ENCODE results near the gene PPP4C.
"Not testable (repeated sequence)": the region's sequence is repeated elsewhere in the genome, so short reads cannot be mapped to it uniquely, and the experiment has no call there.

PPP4C gene

DNA sequence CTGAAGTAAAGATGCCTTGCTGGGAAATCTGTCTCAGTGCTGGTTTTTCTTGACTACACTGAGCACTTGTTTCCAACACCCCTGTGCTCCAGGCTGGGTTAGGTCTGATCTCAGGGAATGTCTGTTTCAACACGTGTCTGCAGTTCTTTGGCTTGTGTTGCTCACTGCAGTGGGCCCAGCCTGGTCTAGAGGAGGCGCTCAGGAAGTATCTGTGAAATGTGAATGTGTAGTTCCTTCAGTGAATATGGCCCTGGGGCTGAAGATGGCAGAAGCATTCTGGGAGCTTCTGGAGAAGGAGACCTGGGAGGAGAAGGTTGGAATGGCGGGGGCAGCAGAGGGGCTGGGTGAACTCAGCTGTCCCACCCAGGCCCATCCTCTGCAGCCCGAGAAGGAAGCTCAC lies 28.3 kb downstream of the PPP4C start:
- no peak for DNase-seq

DNA sequence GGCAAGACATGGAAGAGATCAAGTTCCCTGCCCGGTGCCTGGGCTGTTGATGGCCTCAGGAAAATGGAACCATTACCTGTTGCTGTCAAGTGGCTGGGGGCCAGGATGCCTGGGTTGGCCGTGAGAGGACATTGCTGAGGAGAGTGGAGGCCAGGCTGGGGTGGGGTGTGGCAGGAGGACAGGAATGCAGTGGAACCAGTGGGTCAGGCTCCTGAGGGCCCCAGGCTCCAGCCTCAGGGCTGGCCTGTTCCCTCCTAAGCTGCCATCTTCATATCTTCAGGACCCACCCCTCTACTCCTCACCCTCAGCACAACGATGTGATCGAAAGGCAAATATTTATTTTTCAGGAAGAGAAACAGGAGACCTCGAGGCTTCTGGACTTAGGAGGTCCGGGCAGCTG lies 28.7 kb downstream of the PPP4C start:
- no peak for DNase-seq

DNA sequence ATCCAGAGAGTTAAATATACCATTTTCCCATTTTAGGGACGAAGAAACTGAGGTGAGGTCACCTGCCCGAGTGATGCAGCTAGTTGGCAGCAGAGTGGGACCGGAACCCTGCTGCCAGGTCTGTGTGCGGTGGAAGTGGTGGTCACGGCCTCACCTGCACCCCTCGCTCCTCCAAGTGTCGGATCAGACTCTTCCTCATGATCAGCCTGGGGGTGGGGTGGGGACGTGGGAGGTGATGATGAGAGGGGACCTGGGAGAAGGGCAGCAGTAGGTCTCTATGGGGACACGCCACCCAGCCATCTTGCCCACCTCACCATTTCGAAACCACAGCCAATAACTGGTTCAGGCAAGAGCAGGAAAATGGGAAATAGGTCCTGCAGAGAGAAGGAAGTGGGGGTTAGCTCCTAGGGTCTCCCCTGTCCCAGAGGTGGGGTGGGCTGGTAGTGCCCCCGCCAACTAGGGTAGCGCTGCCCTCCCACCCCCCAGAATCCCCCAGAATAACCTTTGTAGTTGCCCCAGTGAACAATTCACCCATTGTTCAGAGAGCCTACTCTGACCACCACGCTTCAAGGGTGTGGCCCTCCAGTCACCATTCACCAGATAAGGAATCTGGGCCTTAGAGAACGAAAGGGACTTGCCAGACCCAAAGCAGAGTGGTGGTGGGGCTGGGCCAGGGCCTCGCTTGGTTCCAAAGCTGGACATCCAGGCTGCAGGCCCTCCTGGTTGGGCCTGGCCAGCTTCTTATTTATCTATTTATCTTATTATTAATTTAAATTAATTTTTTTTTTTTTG lies 32.5 kb downstream of the PPP4C start:
- no peak for DNase-seq

DNA sequence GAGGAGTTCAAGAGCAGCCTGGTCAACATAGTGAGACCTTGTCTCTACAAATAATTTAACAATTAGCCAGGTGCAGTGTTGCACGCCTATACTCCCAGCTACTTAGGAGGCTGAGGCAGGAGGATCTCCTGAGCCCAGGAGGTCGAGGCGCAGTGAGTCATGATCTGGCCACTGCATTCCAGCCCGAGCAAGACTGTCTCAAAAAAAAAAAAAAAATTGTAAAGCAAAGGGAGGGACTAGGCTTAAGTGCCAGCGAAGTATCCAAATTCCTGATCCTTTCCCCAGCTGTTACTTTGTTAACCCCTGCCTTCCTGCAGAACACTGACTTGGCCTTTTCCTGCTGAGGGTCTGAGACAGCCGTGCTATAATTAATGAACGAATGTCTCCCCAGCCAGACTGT lies 34.9 kb downstream of the PPP4C start:
- DNase-seq: no peak

DNA sequence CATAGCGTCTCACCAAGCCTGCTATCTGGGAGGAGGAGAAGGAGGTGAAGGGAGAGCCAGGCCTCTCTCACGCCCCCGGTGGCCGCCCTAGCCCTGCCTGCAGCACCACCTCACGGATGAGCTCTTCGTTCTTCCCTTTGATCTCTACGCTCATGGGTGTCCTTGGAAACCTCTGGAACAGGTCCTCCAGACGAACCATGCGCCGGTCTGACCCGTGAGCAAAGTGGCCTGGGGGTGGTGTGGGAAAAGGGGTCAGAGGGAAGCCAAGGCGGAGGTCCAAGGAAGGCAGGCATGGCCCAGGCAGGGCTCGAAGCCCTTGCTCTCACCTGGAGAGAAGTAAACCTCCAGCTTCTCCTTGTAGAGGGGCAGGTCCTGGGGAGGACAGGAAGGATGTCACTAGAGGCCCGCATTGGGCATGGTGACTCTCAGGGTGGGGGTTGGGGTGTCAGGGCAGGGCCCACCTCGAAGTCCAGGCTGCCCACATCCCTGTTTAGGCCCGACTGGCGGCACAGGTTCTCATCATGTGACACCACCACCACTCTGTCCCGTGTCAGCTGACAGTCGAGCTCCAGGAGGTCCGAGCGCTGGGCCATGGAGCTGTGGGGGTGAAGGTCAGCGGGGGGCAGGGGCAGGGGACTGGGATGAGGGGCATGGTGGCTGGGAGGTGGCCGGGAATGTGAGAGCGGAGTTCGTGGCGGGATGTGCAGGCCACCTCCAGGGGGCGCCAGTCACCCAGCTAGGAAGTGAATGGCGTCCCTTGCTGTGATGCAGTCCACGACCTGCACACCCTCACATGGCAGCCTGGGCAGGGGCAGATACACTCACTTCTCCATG lies 36.6 kb downstream of the PPP4C start:
- DNase-seq: no peak

DNA sequence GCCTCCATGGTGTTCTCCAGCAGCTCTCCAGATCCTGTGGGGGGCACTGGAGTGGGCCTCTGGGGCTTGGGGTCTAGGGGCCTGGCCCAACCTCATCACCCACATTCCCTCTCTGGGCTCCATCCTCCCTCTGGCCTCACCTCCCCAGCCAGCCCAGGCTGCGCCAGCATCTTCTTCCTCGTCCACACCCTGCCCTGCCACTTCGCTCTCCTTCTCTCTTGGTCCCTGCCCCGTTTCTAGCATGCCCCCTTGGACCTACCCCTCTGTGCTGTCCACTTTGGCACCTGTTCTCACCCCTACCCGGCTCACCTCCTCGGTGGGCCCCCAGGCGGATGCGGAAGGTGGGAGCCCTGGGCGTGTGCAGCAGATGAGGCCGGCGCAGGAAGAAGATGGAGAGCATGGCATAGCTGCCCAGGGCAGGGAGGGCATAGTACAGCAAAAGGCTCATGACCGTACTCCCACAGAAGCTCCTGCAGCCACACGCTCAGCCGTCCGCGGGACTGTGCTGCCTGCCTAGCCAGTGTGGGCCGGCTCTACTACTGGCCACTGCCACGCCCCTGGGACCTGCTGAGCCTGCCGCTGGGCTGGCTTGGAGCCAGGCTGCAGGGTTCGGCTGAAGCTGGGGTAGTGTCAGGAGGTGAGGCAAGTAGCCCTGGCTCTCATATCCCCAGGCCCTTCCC lies 37.4 kb downstream of the PPP4C start, which contains the start of gene GDPD3:
GDPD3 (minus strand) TSS at position 507 of the 680 bp plus-strand sequence; CDS start at position 448, 59 bp downstream.
- DNase-seq: no peak

DNA sequence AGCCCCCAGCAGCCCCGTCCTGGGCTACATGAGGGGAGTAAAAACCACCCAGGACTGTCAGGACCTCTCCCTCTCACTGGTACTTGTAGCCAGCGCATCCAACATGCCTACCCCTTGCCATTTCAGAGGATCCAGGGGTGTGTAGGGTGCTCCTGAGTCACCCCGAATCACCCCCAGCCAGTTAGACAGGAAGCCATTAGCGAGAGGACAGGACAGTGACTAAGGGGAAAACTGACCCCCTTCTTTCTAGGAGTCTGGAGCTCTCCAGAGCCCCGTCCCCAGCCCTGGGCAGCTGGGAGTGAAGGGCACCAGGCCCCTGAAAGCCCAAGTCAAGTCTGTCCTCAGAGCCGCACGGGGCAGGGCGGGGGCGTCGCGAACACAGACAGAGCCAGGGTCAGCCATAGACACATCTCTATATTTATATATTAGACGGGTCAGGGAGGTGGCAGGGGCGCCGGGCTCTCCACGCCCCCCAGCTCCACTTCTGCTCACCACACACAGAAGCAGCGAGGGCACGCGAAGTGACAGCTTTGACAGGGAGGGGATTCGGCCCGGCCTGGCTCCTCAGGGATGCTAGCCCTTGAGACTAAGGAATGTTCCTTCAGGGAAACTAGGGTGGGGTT lies 38.0 kb downstream of the PPP4C start:
- DNase-seq: no peak

DNA sequence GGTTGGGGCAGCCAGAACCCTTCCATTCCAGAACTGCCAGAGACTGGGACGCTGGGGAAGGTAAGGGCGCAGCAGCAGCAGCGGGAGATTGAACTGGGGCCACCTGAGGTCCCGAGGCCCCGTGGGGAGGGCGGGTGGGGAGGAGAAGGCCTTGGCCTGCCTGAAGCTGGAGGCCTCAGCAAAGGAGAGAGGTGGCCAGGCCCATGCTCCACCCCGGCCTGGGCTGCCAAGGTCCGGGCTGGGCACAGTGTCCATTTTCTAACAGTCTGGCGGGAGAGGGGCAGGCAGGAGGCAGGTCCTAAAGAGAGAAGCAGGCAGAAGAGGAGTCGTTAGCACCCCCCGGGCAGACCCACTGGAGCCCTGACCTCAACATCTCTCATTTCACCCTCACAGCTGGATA lies 38.6 kb downstream of the PPP4C start:
- no peak for DNase-seq

DNA sequence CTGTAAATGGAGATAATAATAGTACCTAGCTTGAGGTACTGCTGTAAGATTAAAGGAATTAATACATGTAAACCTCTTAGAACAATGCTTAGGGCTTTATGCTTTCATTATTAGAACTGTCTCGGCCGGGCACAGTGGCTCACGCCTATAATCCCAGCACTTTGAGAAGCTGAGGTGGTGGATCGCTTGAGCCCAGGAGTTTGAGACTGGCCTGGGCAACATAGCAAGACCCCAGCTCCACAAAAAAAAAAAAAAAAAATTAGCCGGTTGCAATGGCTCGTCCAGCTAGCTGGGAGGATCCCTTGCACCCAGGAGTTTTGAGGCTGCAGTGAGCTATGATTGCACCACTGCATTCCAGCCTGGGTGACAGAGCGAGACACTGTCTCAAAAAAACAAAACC lies 39.0 kb downstream of the PPP4C start:
- not testable (repeated sequence) for DNase-seq

DNA sequence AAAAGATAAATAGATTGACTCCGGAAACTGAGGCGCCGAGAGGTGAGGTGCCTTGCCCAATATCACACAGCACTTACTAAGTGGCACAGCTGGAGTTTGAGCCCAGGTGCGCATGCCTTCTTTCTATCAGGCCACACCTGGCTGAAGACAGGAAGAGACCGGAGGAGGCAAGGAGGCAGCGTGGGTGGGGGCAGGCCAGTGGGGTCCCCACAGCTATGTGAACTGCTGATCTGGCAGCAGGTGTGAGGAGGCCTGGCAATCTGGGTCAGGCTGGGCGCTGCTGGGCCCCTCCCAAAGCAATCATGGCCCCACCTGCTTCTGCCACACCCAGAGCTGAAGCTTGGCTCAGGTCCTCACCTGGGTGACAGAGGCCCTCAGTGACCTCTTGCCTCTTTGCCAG lies 39.4 kb downstream of the PPP4C start:
- DNase-seq: no peak

DNA sequence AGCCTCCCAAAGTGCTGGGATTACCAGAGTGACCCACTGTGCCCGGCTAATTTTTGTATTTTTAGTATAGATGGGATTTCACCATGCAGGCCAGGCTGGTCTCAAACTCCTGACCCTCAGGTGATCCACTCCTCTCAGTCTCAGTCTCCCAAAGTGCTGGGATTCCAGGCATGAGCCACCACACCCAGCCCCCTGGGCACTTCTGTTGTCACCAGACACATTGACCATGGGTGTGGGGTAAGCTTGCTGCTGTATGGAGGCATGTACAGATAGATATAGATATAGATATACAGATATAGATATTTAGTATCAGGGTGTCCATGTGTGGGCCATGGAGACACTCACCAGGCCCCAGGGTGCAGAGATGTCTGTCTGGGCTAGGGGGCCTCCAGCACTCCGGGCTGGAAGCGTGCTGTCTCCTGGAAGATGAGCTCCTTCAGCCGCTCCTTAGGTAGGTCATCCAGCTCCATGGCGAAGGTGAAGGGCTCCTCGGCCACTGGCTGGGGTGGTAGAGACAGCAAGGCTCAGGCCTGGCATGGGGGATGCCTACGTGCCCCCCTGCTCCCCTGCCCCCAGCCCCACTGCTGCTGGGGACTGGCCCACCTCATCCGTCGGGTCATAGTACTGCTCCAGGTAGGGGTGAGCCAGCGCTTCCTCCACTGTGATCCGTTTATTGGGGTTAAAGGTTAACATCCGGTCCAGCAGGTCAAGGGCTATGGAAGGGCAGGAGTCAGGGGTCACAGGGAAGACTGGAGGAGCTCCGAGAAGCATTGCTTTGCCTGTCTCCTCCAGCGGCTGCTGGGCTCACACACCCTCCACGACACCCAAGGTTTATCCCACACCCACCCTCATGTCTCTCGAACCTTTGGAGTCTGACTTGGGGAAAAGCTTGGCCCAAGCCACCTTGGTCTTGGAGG lies 40.8 kb downstream of the PPP4C start:
- no peak for DNase-seq

DNA sequence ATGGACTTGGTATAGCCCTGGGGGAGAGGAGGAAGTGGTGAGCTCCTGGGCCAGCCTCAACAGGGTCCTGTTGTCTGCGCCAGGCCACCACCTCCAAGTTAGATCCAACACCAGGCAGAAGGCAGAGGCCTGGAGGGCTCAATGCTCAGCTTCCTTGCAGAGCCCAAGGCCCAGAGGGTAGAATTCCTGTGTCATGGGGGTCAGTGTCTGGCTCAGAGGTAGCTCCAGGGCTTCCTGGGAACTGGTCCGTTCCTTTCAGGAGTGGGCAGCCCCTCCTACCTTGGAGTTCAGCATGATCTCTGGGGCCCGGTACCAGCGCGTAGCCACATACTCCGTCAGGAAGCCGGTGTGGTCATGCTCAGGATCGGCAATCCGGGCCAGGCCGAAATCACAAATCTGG lies 42.0 kb downstream of the PPP4C start:
- no peak for DNase-seq

DNA sequence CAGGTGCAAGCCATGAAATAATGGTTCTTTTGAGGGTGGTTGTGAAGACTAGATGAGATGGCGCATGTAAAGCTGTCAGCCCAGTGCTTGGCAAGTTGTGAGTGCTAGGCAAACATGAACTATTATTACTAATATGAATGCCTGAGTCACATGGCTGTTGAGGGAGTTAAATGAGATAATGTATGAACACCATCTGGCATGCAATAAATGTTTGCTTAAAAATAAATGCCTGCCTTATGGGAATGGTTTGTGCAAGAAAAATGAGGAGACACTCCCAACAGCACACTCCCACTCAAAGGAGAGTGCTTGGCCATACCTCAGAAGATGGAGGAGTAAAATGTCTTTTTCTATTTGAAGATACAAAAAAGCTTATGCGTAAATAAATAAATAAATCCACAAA lies 43.6 kb downstream of the PPP4C start:
- no peak for DNase-seq

DNA sequence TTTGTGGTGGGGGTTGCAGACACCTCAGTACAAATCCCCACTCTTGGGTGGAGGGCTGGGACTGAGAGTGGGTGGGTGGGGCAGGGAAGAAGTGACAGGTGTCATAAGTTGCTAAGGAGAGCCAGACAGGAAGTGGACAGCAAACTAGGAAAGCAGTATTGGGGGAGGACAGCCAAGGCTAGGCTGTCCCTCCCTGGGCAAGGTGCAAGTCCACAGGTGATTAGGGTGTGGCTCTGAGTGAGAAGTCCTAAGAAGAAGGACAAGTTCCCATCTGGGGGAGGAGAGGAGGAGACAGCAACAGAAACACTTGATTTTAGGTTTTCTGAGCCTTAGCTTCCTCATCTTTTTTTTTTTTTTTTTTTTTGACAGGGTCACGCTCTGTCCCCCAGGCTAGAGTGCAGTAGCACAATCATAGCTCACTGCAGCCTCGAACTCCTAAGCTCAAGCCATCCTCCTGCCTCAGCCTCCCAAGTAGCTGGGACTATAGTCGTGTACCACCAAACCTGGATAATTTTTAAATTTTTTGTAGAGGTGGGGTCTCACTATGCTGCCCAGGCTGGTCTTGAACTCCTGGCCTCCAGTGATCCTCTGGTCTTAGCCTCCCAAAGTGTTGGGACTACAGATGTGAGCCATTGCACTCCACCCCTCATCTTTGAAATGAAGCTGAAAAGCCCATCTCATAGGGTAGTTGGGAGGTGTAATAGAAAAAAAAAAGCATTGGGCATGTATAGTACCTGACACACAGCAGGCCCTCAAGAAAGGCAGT lies 44.7 kb downstream of the PPP4C start:
- no peak for DNase-seq

DNA sequence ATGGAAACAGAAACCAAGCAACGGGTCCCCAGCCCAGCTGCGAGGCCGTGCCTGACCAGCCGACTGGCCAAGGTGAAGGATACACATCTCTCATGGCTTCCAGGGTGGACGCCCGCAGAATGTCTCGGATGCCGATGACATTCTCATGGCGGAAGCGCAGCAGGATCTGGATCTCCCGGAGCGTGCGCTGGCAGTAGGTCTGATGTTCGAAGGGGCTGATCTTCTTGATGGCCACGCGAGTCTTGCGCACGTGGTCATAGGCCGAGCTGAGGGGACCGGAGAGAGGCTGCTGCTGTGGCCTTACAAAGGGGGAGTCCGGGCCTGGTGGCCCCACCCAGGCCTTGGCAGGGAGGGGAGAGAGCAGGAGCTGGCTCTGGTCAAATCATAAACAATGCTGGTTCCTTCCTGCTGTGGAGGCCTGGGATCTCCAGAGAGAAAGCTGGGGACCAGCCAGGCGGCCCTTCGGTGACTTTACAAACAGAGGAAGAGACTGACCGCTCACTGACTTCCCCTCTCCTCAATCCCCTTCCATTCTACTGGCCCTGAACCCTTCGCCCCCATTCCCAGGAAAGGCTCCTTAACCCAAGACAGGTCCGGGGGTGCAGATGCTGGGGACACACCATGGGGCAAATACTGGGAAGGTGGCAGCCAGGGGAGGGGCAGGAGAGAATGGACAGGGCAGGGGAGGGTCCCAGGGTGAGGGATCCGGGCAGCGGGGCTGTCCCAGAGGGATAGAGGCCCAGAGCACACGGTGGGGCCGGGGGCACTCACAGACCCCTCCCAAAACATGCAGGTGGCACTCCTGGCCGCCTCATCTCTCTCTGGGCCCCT lies 46.2 kb downstream of the PPP4C start:
- no peak for DNase-seq

DNA sequence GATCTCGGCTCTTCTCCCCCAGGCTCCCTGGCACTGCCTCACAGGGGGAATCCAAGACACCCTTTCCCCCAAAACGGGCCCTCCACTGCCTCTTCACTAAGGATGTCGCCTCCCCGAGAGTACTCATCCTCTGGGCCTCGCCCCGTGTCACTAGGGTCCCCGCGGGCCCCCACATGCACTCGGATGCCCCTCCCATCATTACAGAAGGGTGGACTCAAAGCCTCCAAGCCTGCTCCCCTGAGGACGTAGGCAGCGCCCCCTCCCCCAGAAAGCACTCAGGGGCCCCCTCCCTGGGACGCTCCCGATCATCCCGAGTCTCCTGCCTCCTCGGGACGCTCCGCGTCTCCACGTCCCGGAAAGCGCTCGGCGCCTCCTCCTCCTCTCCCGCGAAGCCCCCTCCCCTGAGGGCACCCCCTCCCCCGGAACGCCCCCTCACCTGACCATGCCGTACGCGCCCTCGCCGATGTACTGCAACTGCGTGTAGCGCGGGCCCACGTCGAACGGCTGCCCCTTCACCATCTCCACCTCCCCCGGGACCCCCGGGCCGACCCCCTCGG lies 46.9 kb downstream of the PPP4C start:
- no peak for DNase-seq

DNA sequence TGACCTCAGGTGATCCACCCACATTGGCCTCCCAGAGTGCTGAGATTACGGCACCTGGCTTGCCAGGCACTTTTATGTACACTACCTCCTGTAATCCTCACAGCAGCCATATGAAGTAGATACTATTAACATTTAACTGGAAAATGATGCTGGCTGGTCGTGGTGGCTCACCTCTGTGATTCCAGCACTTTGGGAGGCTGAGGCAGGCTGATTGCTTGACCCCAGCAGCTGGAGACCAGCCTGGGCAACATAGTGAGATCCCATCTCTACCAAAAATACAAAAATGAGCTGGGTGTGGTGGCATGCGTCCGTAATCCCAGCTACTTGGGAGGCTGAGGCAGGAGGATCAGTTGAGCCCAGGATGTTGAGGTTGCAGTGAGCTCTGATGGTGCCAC lies 49.2 kb downstream of the PPP4C start:
- no peak for DNase-seq

DNA sequence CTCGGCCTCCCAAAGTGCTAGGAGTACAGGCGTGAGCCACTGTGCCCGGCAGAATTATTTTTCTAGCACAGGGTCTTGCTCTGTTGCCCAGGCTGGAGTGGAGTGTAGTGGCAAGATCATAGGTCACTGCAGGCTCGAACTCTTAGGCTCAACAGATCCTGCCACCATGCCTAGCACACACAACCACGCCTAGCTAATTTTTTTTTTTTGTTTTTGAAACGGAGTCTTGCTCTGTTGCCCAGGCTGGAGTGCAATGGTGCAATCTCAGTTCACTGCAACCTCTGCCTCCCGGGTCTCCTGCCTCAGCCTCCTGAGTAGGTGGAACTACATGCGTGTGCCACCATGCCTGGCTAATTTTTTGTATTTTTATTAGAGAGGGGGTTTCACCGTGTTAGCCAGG lies 49.9 kb downstream of the PPP4C start:
- DNase-seq: not testable (repeated sequence)

DNA sequence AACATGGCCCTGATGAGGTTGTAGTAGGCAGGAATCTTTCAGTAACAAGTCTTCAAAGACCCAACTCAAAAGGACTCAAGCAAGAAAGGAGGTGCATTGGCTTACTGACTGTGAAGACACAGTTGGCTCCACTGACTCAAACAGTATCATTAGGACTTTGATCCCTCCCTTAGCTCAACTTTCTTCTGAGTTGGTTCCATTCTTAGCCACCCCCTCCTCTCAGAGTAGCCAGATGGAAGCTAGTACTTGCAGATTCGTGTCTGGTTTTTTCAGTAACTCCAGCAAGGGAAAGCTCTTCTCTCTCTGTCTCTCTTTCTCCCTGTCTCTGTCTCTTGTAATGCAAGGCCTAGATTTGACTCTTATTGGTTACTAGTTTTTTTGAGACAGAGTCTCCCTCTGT lies 52.2 kb downstream of the PPP4C start:
- DNase-seq: no peak

DNA sequence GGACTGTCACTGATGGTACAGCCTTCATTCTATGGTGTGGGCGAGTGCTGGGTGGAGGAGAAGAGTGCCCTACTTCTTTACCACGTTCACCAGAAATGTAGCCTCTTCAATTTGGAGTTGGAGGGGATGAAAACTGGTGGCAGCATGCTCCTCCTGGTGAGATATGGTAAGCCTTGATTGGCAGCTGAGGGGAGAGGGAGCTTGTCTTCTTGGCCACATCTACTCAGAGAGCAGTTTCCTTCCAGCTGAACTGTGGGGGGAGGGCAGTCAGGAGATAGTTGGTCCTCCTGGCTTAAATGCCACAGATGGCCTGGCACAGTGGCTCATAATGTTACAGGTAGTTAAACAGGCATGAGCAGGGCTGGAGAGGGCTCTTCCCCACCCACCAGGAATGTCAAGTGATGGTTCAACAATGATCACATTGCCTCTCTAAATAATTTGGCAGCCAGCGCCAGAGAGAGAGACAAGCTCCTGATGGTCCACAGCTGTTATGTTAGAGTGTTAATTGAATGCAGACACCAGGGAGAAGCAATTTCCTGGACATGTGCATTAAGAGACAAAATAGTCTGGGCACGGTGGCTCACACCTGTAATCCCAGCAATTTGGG lies 56.2 kb downstream of the PPP4C start:
- DNase-seq: no peak

Data from SIG-M5 (cell line).